ENCODE measurements around the gene TWF1.
"Not testable (repeated sequence)": the region's sequence is repeated elsewhere in the genome, so short reads cannot be mapped to it uniquely, and the experiment has no call there.

Gene TWF1

DNA sequence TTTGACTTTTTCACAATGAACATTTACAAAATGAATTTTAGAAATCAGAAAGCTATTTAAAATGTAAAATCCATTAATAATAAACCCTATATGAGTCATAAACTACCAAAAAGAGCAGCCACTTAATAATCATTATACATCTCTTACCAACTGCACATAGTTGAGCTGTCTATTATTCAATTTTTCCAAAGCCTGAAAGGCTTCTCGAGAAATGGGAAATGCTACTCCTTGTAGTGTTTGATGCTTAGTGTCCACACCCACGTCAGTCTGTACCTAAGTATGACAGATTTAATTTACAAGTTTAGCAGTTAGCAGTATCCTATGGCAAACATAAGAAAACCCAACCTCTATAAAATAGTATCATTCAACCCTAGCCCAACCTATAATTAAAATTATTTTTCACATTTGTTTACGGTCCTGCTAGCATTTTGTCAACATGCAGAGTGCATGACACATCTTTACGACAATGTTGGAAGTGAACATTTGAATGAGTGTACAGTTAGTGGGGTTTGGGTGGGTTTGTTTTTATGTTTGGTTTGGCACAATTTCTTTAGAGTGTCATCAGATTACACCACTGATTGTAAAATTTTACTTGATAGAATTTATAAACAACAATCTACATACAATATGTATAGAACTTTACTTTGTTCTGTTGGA, 8.4 kb downstream of the TWF1 start:
- no peak for DNase-seq

DNA sequence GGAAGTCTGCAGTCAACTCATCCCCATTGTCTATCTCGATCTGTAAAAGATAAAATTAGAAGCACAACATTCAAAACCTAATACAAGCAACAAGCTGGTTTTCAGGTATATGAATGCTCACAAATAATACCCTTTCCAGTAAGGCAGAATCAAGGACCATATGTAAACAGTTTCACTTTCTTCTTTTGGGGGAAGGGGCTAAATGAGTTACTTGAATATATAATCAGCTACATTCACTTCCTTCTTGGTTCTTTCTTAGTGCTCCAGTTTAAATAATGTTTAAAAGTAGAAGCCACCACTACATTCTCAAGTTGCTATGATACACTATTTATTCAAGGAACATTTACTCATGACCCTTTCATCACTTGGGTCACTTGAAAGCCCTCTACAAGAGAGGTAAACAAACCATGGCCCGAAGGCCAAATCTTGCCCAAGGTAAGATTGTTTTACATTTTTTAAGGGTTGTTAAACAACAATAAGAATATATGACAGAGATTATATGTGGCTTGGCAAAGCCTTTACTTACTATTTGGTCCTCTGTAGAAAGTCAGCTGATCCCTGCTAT, 10.3 kb downstream of the TWF1 start:
- DNase-seq, result no peak

DNA sequence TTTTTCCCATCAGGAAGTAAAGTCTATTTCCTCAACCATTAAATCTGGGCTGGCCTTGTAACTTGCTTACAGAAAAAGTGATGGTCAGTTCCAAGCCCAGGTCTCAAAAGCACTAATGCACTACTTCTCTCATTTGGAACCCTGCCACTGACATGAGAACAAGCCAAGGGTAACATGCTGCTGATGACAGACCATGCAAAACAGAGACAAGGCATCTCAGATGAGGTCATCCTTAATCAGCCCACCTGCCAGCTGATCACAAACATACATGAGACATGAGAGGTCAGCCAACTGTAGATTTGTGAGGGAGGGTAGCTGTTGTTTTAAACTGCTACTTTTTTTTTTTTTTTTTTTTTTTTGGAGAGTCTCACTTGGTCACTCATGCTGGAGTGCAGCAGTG, 16.2 kb downstream of the TWF1 start:
- no peak for DNase-seq

DNA sequence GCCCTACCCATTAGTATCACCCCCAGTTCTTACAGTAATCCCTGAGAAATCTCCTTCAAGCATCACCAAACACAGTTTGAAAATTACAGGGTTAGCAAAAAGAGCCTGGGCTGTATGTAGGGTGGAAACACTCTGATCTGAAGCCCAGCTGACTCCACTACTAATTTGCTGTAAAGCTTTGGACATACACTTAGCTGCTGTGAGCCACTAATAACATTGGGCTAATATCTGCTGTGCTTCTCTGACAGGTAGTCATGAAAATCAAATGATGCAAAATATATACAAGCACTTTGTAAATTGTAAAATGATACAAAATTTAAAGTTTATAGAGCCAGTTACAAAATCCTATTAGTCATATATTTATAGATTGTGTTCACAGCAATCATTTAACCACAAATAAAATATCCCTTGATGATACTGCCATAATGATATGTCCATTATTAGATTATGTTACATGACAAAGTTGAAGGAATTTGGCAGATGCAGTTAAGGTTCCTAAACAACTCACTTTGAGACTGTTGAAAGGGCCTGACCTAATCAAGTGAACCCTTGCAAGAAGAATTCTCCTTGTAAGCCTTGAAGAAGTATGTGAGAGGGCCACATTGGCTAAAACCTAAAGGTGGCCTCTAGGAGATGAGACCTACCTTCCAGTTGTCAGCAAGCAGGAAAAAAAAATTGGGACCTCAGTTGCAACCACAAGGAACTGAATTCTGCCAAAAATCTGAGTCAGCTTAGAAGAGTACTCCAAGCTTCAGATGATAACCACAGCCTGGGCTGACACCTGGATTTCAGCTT, 19.0 kb downstream of the TWF1 start:
- no peak for DNase-seq

DNA sequence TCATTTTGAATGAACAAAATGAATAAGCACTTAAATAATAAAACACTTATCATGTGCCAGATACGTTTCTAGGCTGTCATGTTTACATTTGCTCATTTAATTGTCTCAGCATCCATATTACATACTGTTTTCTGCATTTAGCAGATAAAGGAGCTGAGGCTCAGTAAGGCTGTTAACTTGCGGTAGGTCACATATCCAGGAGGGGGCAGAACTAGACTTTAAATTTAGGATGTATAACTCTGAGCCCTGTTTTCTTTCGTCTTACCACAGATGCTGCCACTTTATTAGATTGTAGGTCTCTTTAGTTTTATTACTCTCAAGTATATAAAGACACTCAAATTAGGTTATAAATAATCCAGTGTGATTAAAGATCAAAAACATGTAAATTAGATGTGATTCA, 29.6 kb downstream of the TWF1 start:
- peak; percentile 66 for DNase-seq

DNA sequence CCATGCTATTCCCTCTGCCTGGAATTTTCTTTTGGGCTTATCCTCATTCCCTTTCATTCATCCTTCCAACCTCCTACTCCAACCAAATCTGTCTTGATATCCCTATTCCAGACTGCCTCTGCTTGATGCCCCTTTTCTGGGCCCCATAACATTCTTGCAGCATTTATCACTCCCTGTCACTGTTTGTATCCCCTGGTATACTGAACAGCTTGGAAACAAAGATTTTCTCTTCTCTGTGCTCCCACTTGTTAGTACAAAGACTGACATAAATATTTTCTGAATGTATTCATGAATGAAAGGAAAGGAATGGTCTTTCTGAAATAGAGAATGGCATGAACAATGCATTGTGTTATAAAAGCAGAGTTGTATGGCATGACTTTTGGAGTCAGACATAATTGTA, 39.8 kb downstream of the TWF1 start:
- DNase-seq, result no peak

DNA sequence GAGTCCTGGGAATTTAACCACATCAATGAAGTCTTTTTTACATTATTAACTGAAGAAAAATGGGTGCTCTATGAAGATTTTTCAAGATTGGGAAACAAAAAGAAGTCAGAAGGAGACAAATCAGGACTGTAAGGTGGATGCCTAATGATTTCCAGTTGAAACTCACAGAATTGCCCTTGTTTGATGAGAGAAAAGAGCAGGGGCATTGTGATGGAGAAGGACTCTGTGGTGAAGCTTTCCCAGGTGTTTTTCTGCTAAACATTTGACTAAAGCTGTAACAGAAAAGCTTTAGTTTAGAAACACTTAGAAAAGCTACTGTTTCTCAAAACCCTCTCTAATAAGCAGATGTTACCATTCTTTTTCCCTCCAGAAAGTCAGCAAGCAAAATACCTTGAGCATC, 41.6 kb downstream of the TWF1 start:
- DNase-seq, result no peak

DNA sequence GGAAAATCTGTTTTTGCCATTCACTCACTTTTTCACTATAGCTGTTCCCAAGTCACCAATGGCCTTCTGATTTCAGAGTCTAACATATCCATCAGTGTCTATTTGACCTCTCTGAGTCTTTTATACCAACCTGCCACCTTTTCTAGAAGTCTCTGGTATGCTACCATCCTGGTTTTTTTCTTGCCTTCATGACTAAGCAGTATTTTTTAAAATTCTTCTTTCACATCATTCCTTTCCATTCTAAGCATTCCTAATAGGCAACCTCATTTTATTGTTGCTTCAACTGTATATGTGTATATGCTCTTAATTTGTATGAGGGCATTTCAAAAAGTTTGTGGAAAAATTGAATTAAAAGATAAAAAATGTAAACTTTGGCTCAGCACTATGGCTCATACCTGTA, 42.3 kb downstream of the TWF1 start:
- DNase-seq, result no peak

DNA sequence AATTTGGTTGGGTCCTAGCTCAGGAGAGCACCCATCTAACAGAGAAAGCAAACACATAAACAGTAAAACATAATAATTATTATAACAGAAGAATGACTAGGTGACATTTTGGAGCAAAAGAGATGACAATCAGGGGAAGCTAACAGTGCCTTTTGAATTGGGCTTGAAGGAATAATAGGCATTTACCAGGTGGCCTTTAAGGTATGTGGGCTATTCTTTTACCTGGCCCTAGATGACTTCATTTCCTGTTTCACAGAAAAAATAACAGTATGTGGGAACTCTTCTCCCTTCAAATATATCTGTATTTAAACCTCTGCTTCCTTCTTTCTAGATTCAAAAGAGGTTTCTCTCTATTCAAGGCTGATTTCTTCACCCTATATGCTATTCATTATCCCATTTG, 43.5 kb downstream of the TWF1 start:
- no peak for DNase-seq

DNA sequence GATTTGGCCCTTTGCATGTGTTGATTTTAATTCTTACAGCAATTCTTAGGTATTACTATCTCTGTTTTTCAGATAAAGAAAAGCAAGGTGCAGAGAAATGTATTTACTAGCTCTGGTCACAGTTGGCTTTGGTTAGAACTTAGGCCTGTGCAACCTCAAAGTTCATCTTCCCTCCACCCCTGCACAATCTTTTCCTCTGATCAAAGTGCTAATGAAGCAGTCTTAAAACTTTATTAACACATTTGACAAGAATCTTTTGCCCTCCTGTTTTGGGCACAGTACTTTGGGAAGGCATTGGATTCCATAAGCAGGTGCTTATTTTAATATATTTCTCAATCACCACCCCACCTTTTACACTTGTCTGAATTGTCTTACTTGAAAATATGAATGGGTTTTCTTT, 44.6 kb downstream of the TWF1 start:
- DNase-seq, result peak; percentile 25

DNA sequence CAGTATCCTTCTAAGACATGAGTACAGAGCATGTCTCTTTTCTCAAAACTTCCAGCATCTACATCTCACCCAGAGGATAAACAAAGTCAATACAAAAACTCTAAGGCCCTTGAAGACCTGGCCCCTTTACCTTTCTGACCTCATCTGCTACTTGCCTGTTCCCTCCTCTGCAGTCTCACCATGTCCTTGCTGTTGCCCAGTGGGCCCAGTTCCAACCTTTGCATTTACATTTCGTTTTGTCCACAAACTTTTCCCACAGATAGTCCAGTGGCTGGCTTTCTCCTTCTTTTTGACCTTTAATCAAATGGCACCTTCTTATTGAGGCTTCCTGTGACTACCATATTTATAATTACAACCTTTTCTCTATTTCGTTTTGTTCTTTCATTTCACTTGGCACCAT, 45.7 kb downstream of the TWF1 start:
- peak; percentile 9 for DNase-seq

DNA sequence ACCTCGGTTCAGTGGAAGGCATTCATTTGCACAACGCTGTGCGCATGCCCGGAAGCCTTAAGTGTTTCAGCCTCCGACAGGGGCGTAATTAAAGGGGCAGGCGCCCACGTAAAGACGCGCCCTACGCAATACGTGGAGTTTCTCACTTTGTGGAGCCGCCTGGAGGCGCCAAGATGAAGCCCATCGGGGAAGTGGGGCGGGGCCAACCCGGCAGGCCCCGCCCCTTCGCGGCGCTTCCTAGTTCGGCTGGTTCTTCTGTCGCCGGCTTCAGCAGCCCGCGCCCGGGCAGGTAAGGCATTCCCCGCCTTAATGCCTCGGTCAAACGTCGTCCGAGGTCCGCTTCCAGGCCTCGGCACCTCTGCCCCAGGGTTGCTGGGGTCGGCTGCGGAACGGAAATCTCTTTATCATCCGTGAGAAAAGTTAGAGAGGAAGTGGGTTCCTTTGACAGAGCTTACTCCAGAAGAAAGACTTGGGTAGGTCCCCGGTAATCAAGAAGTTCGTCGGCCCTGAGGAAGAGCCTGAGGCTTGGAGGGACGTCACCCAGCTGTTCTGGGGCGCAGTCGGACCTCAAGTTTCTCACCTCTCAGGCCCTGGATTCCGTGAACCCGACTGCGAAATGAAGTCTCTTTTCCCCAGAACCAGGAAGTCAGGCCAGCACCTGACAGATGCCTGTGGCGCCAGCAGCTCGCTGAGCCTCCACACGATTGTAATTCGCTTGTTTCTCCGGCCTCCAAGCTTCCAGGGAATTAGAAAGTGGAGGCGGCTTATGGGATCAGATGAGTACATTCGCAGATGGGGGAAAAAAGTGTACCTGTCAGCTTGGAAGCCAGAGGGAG, 47.2 kb downstream of the TWF1 start, which contains the start of the genes IRAK4 and PUS7L:
Gene IRAK4 (plus strand): TSS at position 224 of the 836 bp plus-strand sequence. CDS start 9,161 bp downstream, outside the sequence.
Gene PUS7L (minus strand): TSS at position 63 of the 836 bp plus-strand sequence. CDS start 3,545 bp downstream, outside the sequence.
- DNase-seq, result peak; percentile 99

DNA sequence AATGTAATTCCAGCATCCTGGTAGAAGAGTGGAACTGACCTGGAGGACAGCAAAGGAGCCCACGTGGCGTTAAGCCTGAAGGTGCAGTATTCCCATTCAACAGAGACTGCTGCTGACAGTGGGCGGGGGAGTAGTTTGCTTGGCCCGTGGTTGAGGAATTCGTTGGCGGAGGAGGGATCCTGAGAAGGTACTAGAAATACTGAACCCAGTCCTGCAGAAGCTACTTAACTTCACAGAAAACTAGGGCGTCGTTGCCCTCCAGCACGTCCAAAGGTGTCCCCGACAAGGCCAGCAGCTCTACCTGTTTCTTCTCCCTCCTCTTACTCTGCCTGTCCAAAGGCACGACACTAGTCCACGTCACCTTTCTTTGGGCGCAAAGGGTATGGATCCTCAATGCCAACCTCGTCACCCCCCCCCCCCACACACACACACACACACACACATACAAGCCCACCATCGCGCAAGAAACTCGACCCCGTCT, 47.8 kb downstream of the TWF1 start:
- peak; percentile 50 for DNase-seq

DNA sequence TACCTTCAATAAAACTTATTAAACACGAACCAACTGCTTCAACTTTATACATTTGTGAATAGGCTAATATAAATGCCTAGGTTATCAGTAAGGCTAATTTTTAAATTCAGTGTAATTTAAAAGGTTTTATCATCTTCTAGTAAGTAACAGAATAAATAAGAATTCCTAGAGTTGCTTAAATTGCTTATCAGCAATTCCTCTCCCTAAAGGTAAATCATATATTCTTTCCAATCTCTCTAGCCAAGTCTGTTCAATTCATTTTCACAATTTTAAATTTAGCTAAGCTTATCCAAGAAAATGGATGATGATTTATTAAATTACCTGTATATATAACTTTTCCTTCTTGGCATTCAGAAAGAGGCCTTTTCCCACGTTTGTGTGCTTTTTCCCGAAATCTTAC, 52.1 kb downstream of the TWF1 start:
- DNase-seq, result no peak

DNA sequence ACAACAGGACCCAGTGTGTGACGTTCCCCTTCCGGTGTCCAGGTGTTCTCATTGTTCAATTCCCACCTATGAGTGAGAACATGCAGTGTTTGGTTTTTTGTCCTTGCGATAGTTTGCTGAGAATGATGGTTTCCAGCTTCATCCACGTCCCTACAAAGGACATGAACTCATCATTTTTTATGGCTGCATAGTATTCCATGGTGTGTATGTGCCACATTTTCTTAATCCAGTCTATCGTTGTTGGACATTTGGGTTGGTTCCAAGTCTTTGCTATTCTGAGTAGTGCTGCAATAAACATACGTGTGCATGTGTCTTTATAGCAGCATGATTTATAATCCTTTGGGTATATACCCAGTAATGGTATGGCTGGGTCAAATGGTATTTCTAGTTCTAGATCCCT, 54.8 kb downstream of the TWF1 start:
- not testable (repeated sequence) for DNase-seq

DNA sequence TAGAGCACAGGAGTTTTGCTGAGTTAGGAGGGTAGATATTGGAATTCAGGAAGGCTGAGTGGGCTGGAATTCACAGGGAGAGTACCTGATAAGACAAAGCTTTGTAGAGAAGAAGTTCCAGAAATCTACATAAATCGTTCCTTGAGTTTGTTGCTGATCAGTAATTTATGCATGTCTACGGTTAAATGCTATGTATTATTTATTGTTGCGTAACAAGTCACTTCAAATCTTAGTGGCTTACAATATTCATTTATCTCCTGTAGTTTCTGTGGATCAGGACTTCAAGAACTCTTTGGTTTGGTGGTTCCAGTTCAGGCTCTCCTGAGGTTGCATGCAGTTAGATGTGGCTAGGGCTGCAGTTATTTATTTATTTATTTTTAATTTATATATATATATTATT, 55.3 kb downstream of the TWF1 start:
- DNase-seq, result no peak

DNA sequence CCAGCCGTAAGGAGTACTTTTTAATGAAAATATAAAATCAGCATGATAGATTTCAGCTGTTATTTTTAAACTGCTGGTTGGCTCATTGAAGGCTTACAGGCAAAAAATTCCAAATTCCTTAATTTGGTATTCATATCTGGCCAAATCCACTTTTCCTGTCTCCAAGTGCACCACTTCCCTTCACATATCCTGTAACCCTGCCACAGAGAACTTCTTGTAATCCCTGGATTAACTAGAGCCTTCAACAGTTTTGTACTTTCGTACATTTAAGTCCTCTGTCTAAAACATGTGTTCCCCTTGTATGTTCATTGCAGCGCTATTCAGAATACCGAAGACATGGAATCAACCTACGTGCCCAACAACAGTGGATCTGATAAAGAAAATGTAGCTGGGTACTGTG, 57.1 kb downstream of the TWF1 start:
- no peak for DNase-seq

DNA sequence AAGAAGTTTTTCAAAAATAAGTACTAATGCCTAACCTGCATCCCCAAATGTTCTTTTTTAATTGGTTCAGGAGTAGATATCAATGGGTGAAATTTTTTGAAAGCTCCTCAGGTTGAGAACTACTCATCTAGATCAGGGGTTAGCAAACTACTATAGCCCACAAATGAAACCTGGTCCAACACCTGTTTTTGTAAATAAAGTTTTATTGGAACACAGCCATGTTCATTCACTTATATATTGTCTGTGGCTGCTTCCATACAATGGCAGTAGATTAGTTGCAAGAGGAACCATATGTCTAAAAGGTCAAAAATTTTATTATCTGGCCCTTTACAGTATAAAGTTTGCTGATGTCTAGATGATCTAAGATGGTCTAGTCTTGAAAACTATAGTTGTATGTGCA, 61.3 kb downstream of the TWF1 start:
- no peak for DNase-seq

Data from hematopoietic multipotent progenitor cell treated with erythropoietin and hydrocortisone succinate and interleukin-3 and kit ligand, for 8 days (in vitro differentiated cells).